Ishikawa (cell line): ENCODE measurements around the gene CPED1.

ENCODE experiments used
- CEBPB ChIP-seq: IDR thresholded peaks from 2 replicates; pipeline ENCODE4 v1.6.1; 2012
- CREB1 ChIP-seq: IDR thresholded peaks from 2 replicates; pipeline ENCODE4 v1.6.1; 2012; ENCODE audit warnings: low read depth
- EP300 ChIP-seq: IDR thresholded peaks from 2 replicates; pipeline ENCODE4 v1.6.1; 2012; ENCODE audit warnings: borderline replicate concordance
- NFIC ChIP-seq: IDR thresholded peaks from 2 replicates; pipeline ENCODE4 v1.6.1; 2012
- RAD21 ChIP-seq: IDR thresholded peaks from 2 replicates; pipeline ENCODE4 v1.6.1; 2012; ENCODE audit warnings: low read depth
- TAF1 ChIP-seq: IDR thresholded peaks from 2 replicates; pipeline ENCODE4 v1.6.1; 2012; ENCODE audit warnings: low read depth, mild to moderate bottlenecking
- TCF12 ChIP-seq: IDR thresholded peaks from 2 replicates; pipeline ENCODE4 v1.6.1; 2012; ENCODE audit warnings: low read depth
- TEAD4 ChIP-seq: IDR thresholded peaks from 2 replicates; pipeline ENCODE4 v1.6.1; 2012
- ZBTB7A ChIP-seq: IDR thresholded peaks from 2 replicates; pipeline ENCODE4 v1.6.1; 2012; ENCODE audit warnings: low read depth
- TF ChIP-seq, protein P1 (sequence below): IDR thresholded peaks from 2 replicates; pipeline ENCODE4 v1.6.1; 2012
- TF ChIP-seq, protein P2 (sequence below): IDR thresholded peaks from 2 replicates; pipeline ENCODE4 v1.6.1; 2012; ENCODE audit warnings: low read depth, mild to moderate bottlenecking
- TF ChIP-seq, protein P3 (sequence below): IDR thresholded peaks from 2 replicates; pipeline ENCODE4 v1.6.1; 2012

DNA sequence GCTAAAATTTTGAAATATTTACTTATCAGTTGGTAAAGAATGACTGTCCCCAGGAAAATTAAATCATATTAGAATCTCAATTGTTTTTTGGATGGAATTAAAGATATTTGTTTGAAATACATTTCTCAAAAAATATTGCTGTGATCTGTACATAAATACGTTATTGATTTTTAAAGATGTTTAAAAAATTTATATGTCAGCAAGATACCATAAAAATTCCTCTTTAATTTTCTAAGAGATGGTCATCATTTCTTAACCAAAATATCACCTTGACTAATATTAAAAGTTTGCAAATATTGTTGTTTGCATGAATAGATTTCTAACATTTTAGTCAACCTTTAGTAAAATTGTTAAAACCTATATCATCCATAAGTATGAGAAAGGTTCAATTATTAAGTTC is 192.8 kb downstream of the CPED1 start:
- TF ChIP-seq CREB1 (no peak), TCF12 (no peak), NFIC (no peak), TAF1 (no peak), TEAD4 (no peak), RAD21 (no peak), ZBTB7A (no peak), EP300 (no peak), CEBPB (no peak)
- TF ChIP-seq, protein P1, sequence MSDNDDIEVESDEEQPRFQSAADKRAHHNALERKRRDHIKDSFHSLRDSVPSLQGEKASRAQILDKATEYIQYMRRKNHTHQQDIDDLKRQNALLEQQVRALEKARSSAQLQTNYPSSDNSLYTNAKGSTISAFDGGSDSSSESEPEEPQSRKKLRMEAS: no peak
- TF ChIP-seq, protein P2, sequence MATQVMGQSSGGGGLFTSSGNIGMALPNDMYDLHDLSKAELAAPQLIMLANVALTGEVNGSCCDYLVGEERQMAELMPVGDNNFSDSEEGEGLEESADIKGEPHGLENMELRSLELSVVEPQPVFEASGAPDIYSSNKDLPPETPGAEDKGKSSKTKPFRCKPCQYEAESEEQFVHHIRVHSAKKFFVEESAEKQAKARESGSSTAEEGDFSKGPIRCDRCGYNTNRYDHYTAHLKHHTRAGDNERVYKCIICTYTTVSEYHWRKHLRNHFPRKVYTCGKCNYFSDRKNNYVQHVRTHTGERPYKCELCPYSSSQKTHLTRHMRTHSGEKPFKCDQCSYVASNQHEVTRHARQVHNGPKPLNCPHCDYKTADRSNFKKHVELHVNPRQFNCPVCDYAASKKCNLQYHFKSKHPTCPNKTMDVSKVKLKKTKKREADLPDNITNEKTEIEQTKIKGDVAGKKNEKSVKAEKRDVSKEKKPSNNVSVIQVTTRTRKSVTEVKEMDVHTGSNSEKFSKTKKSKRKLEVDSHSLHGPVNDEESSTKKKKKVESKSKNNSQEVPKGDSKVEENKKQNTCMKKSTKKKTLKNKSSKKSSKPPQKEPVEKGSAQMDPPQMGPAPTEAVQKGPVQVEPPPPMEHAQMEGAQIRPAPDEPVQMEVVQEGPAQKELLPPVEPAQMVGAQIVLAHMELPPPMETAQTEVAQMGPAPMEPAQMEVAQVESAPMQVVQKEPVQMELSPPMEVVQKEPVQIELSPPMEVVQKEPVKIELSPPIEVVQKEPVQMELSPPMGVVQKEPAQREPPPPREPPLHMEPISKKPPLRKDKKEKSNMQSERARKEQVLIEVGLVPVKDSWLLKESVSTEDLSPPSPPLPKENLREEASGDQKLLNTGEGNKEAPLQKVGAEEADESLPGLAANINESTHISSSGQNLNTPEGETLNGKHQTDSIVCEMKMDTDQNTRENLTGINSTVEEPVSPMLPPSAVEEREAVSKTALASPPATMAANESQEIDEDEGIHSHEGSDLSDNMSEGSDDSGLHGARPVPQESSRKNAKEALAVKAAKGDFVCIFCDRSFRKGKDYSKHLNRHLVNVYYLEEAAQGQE: no peak
- TF ChIP-seq, protein P3, sequence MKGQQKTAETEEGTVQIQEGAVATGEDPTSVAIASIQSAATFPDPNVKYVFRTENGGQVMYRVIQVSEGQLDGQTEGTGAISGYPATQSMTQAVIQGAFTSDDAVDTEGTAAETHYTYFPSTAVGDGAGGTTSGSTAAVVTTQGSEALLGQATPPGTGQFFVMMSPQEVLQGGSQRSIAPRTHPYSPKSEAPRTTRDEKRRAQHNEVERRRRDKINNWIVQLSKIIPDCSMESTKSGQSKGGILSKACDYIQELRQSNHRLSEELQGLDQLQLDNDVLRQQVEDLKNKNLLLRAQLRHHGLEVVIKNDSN: no peak
